Measurements from ENCODE around the gene CRY2. TPM values are rescaled to one million over a fixed set of nuclear protein-coding genes. Genes with fewer than 3 reads are reported as not detected.
"Not testable (repeated sequence)": the region's sequence is repeated elsewhere in the genome, so short reads cannot be mapped to it uniquely, and the experiment has no call there.

CRY2 gene
- total RNA-seq, 1 donor from 2014 or later, result 33.8 TPM

DNA sequence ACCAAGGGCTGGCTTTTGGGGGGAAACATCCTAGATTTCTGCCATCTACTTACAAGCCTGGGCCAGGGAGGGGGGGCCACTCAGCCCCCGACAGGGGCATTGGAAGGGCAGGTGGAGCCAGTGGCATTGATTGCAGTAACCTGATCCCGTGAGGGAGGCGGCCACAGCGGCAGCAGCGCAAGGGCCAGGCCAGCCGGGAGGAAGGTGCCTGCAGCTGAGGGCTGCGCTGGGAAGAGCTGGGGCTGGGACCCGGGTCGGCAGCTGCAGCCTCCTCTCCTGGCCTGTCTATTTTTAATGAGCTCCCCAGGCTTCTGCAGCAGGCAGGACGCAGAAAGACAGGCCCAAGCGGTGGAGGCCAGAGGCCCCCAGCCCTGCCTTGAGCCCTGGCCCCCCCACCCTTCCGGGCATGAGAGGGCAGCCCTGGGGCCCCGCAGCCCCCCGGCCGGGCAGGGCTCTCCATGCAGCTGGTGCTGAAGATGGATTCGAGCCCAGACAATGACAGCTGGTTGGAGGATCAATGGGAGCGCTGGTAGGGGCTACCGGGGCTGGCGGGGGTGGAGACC lies 49.2 kb downstream of the CRY2 start:
- TF ChIP-seq, protein P1, sequence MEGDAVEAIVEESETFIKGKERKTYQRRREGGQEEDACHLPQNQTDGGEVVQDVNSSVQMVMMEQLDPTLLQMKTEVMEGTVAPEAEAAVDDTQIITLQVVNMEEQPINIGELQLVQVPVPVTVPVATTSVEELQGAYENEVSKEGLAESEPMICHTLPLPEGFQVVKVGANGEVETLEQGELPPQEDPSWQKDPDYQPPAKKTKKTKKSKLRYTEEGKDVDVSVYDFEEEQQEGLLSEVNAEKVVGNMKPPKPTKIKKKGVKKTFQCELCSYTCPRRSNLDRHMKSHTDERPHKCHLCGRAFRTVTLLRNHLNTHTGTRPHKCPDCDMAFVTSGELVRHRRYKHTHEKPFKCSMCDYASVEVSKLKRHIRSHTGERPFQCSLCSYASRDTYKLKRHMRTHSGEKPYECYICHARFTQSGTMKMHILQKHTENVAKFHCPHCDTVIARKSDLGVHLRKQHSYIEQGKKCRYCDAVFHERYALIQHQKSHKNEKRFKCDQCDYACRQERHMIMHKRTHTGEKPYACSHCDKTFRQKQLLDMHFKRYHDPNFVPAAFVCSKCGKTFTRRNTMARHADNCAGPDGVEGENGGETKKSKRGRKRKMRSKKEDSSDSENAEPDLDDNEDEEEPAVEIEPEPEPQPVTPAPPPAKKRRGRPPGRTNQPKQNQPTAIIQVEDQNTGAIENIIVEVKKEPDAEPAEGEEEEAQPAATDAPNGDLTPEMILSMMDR (IDR thresholded peaks at IDR 0.05; ENCODE audit: unreplicated experiment), result no peak
- DNase-seq (ENCODE audit: low spot score in 2 of 2, unreplicated experiment in 2 of 2), result peak in 1 of 2 experiments; percentile 49
- Mint-ChIP-seq H3K4me1 (peaks cover 11% of the 10 kb centered on the region), H3K27ac (no peak overlapping the region), H3K36me3 (no peaks in the 10 kb centered on the region), H3K4me3 (no peak overlapping the region), H3K27me3 (ENCODE audit: low read depth) (peaks cover 8% of the 10 kb centered on the region), H3K9me3 (no peaks in the 10 kb centered on the region)

DNA sequence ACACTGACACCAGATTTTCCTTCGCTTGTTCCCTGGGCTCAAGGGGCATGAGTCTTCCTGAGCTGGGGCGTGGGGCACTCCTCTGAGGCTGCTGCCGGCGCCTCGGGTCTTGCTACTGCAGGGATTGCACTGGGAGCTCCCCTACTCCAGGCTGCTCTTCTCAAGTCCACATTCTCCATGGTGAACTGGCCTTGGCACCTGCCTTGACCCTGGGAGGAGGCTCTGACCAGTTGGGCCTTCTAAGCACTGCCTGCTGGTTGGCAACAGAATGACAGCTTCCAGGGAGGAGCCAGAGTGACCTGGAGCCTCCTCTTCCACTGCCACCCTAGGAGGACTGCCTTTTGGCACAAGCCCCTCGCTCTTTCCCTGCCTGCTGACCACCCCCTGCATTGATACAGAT lies 50.3 kb downstream of the CRY2 start:
- Mint-ChIP-seq H3K4me1 (peaks cover 11% of the 10 kb centered on the region), H3K9me3 (no peaks in the 10 kb centered on the region), H3K4me3 (no peak overlapping the region), H3K27ac (no peak overlapping the region), H3K36me3 (no peaks in the 10 kb centered on the region), H3K27me3 (ENCODE audit: low read depth) (peaks cover 5% of the 10 kb centered on the region)
- no peak for DNase-seq (ENCODE audit: low spot score in 2 of 2, unreplicated experiment in 2 of 2)
- TF ChIP-seq, protein P1 (IDR thresholded peaks at IDR 0.05; ENCODE audit: unreplicated experiment), result no peak

DNA sequence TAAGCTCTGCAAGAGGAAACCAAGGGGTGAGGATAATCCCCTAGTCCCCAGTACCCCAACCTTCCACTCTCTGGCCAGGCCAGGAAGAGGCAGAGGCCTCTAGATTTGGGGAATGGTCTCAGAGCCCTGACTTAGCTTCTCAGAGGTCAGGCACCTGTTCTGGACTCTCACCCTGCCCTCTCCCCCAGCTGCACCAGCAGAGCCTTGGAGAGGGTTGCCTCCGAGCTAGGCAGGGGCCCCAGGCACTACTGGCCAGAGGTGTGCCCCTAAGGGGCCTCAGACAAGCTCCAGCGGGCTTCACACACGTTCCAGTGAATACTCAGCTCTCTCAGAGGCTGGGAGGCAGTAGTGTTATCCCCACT lies 51.8 kb downstream of the CRY2 start:
- Mint-ChIP-seq H3K27ac (peak overlapping the region; percentile 61), H3K4me3 (peak overlapping the region; percentile 69), H3K9me3 (no peaks in the 10 kb centered on the region), H3K27me3 (ENCODE audit: low read depth) (peaks cover 5% of the 10 kb centered on the region), H3K36me3 (no peaks in the 10 kb centered on the region), H3K4me1 (peaks cover 11% of the 10 kb centered on the region)
- TF ChIP-seq, protein P1 (IDR thresholded peaks at IDR 0.05; ENCODE audit: unreplicated experiment), result no peak
- DNase-seq (ENCODE audit: low spot score in 2 of 2, unreplicated experiment in 2 of 2), result no peak

DNA sequence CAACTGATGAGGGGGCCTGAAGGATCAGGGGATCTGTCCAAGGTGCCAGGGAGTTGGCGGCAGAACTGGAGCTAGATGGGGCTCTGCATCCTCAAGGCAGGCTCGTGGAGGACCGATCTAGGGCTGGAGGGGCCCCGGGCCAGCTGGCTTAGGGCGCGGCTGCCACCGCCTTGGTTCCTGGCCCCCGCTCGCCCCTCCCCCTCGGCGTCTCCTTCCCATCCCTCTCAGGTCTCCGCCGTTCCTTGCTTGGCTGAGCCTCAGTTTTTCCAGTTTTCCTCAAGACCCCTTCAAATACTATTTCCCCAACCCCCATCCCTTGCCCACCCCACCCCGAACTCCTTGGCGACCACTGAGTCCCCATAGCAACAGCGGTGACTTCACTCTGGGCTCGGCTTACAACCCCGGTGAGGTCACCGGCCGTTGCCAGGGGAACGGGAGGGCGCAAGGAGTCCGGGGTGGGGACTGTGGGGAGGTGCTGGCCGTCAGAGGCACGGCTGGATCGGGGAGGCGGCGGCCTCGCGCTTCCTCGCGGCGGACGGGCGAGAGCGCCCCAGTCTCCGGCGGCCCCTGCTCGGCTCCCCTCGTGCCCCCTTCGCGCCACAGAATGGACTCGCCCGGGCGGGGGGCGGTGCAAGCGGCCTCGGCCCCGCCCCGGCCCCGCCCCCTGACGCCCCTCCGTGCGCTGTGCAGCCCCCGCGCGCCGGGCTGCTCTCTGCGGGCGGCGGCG lies 52.3 kb downstream of the CRY2 start:
- TF ChIP-seq, protein P1 (IDR thresholded peaks at IDR 0.05; ENCODE audit: unreplicated experiment), result no peak
- Mint-ChIP-seq H3K9me3 (no peaks in the 10 kb centered on the region), H3K36me3 (no peaks in the 10 kb centered on the region), H3K4me3 (peak overlapping the region; percentile 69), H3K4me1 (peaks cover 11% of the 10 kb centered on the region), H3K27me3 (ENCODE audit: low read depth) (peaks cover 5% of the 10 kb centered on the region), H3K27ac (peak overlapping the region; percentile 61)
- peak; percentile 63 to 78 for DNase-seq (ENCODE audit: low spot score in 2 of 2, unreplicated experiment in 2 of 2)

DNA sequence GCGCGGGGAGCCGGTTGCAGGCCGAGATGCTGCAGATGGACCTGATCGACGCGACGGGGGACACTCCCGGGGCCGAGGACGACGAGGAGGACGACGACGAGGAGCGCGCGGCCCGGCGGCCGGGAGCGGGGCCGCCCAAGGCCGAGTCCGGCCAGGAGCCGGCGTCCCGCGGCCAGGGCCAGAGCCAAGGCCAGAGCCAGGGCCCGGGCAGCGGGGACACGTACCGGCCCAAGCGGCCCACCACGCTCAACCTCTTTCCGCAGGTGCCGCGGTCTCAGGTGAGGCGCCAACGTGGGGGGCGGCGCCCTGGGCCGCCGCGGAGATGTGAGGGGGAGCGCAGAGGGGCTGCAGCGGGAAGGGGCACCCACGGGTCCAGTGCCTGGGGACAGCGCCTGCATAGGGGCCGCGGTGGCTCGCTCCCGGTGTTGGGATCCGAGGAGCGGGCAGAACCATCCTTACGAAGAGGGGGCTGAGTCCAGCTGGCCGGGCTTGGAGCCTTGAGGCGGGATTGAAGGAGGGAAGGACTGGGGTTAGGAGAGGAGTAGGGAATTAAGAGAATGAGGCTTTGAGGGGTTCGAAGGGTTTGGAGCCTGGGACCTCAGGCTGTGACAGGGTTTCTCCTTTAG lies 53.0 kb downstream of the CRY2 start:
- not testable (repeated sequence) for H3K36me3 Mint-ChIP-seq; H3K9me3 Mint-ChIP-seq; H3K27me3 Mint-ChIP-seq (ENCODE audit: low read depth); H3K27ac Mint-ChIP-seq
- H3K4me3 Mint-ChIP-seq, result peak overlapping the region; percentile 74
- DNase-seq (ENCODE audit: low spot score in 2 of 2, unreplicated experiment in 2 of 2), result peak in 1 of 2 experiments; percentile 45
- H3K4me1 Mint-ChIP-seq, result peaks cover 11% of the 10 kb centered on the region
